Activated CD4-positive, alpha-beta T cell treated with anti-CD3 and anti-CD28 coated beads, Interleukin-2, amount 50 U/mL, for 24 hours (primary cell): Measurements from ENCODE around the gene MYO3B.
"Not testable (repeated sequence)": the region's sequence is repeated elsewhere in the genome, so short reads cannot be mapped to it uniquely, and the experiment has no call there.

ENCODE experiments used
- DNase-seq, 2 donors: peaks; one replicate each; pipeline ENCODE4 v3.0.0-alpha.2; 2020; ENCODE audit warnings: low read depth in 1 of 2, low spot score in 1 of 2

The MYO3B gene

DNA sequence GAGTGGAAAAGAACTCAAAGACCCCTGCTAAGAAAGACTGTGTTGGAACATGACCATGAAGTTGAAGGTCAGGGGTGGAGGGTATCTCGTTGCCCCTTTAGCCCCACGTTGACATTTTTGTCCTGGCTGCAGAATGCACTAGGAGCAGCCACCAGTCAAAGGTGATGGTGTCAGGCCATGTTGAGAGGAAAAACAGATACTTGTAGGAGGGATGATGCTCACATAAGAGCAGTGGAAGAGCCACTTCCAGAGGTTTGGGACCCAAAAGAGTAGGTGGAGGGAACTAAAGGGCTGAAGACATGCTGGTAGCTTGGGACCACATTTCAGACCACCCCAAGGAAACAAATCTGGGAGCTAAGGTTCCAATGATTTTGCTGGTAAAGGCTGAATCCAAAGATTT, 159.0 kb downstream of the MYO3B start:
- DNase-seq: no peak

DNA sequence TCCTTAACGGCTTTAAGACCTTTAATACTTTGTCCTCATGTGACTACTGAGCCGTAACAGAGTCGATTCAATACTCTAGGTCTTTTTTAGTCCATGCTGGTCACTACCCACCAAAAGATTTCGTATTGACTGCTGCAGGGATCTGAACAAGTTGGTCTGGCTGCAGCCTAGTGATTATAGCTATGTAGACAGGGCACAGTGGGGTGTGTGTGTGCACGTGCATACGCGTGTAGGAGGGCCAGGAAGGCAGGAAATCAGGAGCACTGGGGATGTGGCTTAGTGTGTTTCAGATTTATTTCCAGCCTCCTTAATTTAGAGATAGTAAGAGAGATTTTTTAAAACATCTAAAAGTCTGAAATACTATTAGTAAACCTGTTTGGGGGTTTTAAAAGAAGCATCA, 161.4 kb downstream of the MYO3B start:
- no peak for DNase-seq

DNA sequence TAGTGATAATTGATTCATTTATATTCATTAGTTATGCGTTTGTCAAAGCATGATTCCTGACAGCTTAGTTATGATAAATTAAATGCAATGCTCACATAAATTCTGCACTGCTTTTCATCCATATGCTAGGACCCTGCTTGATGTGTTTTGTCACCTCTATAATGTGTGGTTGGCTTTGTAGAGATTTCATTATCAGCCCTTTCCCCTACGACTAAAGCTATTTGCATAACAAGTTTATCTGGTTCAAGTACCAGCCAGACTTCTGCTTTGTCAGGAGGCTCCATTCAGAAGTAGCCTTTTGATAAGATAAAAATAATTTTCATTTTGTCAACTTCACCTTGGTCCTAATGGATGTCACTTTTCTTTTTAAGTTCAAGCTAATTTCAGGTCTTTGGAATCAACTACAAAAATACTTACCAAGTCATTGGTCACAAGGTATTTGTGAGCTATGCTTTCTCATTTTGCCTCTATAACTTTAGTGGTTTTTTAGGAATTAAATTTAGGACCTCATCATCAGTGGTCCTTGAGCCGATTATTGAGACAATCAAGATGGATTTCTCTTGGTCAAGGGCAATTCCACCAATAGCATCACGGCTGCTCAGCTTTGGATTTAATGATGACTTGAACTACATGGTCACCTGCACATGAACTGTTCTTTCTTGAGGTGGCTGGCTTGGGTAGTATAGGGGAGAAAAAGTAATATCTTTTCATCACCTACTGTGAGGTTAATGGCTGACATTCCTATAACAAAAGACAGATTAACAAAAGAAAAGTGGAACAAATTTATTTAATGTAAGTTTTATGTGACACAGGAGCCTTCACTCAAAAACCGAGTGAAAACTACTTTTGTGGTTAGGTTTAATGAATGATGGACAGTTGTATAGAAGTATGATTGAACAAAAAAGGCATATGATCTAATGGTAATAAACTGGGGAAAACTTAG, 162.1 kb downstream of the MYO3B start:
- no peak for DNase-seq

DNA sequence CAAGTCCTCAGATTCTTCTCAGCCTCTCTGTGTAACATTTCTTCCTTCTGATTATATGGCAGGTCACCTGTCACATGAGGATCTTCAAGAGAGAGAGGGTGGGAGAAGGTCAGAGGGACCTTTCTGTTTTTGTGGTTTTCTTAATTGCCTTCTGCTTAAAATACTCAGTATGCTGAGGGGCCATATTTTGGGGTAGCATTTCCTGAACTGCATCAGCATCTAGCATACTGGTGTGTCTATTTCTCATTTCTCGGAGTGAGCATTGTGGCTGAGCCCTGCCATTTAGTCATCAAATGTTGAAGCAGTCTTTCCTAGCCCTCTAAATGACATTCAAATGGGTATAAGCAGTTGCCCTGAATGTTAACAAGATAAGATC, 162.7 kb downstream of the MYO3B start:
- DNase-seq: no peak

DNA sequence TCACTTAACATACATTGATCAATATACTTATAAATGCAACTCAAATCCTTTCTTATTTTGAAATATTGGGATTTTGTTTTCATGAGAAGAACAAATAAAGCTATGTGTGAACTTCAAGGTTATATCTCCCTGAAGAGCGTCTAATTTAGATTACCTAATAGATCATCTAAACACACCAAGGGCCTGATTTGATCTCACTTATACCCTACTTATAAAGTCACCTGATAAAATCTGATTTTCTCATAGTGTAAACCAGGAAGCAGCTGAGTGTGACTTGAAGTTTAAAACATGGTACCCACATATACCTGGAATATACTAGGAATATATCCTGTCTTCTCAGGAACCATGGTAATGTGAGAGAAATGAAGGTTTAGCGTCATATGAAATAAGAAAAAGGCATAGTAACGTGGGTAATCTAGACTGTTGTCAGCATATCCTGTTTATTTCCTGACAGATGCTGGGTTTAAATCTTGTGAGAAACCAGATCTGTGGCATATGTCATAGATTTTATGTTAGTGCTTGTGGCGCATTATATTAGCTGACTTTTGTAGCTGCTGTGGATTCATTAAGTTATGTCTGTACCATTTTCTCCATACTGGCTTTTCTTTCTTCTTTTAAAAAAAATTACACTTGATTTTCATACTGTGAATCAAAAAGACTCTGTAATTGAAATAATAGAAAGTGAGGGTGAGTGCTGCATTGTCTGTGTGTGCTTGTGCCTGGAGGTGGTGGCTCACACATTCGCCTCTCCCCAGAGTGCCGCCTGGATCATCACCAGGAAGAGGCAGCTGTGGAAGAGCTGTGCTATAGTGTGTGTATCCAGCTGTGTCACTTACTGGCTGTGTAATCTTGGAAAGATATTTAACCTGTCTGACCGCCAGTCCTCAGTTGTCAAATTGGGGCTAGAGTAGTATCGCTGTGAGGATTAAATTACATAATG, 164.0 kb downstream of the MYO3B start:
- no peak for DNase-seq

DNA sequence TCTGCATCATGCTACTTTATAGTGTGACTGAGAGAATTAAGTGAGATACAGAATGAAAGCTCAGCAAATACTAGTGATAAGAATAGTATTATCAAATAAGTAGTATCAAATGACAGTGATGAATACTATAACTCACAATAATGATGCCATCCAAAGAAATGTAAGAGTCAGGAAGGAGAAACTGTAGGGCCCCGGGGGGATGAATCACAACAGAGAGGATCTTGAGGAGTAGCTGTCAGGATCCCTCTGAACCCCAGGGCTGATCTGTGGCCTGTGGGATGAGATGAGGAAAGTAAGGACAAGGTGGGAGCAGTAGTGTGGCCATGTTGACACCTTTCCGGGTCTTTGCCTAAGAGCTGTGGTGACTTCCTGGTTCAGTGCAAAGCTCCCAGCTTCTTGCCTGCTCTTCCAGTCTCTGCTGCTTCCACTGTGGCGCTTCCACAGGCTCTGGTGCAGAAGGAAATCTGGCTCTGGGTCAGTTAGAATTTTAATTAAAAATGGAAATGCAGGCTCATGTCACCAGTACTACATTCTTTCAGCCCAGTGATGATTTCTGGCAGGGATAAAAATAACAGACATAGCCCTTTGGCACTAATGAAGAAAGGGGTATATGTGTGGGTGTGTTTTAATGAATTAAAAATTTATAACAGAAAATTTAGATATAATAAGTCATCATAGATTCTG, 166.9 kb downstream of the MYO3B start:
- no peak for DNase-seq

DNA sequence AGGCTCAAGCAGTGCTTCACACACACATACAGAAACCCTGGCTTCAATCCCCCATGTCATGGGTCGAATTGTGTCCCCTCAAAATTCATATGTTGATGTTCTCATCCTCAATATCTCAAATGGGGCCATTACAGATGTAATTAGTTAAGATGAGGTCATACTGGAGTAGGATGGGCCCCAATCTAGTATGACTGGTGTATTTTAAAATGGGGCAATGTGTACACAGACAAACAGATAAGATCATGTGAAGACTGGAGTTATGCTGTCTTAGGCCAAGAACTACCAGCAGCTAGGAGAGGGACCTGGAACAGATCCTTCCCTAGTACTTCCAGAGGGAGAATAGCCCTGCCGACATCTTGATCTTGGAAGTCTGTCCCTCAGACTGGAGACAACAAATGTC, 167.7 kb downstream of the MYO3B start:
- DNase-seq: no peak

DNA sequence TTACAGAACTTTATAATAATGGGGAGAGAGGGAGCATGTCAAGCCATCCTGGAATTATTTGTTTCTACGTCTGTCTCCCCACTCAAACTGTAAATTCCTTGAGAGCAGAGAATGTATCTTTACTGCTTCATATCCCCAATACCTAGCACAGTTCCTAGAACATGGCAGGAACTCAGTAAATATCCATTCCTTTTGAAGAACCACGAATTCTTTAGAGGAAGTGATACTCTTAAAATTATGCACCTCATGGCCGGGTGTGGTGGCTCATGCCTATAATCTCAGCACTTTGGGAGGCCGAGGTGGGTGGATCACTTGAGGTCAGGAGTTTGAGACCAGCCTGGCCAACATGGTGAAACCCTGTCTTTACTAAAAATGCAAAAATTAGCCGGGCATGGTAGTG, 171.3 kb downstream of the MYO3B start:
- DNase-seq: not testable (repeated sequence)

DNA sequence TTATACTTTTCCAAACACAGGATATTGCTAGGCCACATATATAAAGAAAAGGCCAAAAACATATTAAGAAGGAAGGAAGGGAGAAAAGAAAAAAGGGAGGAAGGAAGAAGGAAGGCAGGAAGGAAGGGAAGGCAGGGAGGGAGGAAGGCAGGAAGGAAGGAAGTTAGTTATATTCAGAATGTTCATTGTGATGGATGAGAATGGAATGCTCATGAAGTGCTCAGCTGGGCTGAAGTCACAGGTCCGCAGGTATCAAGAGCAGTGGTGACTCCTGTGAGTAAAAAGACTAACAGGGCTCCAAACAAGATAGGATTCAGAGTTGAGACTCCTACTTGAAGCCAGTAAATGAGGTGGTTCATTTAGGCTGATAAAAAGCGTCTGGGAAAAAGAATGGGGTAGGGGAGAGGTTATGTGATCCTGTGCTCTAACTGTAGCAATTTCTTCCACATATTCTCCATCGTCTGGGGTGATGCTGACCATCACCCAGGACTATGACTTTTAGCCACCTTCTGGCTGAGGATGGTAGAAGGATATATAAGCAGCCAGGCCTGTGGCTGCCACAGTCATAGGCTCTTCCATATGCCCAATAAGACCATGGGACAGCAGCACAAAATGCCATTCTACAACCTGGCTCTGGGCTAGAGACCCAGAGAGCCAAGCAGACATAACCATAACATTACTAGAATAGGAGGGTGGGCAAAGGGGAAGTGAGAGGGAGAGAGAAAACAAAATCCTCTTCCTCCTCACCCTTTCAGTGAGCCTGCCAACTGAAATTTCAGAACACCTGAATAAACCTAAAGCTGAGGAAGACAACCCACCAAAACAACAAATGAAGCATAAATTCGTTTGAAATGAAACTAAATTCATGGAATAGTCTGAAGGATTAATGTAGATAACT, 173.2 kb downstream of the MYO3B start:
- DNase-seq: no peak

DNA sequence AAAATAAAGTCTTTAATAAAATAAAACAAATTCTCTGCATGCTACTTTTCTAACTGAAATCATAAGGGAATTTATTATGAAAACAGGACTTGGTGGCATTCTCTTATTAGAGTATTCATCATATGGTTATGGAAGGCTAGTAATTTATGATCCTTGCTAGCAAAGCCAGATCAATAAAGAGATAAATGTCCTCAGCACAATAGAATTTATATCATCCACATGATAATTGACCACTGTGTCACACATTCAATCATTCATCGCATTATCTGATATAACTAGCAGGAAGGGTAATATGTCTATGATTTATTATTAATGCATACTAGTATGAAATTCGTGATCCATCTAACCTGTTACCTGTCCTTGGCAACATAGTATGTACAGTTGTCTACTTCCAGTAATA, 175.8 kb downstream of the MYO3B start:
- no peak for DNase-seq

DNA sequence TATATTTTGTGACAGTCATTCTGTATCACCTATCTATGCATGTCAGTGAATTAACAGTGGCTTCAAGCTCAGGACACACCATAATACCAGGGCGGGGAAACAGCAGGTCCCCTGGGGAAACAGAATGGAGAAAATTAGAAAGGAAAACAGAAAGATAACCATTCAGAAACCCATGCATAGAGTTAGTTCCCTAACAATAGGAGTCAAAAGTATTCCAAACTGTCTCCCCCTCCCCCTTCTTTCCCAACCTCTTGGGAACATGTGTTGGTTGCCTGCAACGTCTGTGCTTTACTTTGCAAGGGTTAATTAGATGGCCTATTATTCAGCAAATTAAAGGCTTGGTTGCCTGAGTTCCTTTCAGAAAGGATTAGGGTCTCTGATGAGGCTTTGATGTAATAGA, 176.4 kb downstream of the MYO3B start:
- no peak for DNase-seq

DNA sequence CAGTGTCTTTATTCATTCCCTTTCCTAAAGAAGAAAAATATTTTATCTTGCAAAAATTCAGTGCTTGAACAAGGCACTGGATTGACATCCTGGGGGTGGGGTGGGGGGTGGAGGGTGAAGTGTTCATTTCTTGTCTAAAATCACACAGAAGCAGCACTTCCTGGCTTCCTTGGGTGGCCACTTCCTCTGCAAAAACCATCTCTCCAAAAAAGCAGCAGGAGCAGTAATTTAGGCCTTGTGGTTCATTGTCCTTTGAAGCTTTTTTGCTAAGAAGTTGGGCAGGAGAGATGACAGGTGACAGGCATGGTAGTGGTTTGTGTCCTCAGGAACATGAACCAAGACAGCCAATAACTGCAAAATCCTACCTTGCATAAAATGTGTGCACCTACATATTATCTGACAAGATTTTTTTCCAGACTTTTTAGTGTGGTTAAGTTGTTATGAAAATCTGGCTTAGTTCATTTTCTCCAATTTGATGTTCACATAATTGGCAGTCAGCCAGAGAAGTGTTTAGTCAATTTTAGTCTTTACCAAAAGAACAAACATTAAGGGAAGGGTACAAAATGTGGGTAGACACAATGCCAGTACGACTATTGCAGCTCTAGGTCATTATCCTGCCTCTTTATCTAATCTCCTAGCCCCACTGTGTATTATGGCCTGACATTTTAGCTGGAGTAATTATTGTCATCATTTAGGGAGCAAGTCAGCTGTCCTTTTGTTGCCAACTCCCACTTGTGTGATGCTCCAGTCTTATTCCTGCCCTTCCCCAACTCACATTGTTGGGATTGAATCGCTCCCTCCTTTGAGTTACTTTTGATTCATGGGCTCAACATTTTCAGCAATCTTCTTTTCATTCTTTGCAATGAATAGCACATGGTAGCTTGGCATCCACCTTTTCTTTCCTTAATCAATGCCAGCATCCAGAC, 177.2 kb downstream of the MYO3B start:
- DNase-seq: no peak

DNA sequence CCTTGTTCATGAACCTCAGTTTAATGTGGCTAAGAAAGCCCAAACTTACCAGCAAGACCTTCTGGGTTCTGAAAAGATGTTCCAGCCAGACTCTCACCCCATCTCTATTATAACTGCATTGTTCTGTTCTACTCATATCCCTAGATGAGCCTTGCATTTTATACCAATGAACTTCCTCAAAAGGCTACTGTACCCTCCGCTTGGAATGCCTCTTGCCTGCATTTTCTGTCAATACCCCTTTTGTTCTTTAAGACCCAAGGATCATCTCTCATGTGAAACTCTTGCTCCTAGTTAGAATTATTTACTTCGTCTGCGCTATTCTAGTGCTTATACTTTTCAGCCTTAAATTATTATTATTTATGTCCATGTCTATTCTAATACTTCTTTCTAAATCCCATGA, 181.5 kb downstream of the MYO3B start:
- DNase-seq: no peak

DNA sequence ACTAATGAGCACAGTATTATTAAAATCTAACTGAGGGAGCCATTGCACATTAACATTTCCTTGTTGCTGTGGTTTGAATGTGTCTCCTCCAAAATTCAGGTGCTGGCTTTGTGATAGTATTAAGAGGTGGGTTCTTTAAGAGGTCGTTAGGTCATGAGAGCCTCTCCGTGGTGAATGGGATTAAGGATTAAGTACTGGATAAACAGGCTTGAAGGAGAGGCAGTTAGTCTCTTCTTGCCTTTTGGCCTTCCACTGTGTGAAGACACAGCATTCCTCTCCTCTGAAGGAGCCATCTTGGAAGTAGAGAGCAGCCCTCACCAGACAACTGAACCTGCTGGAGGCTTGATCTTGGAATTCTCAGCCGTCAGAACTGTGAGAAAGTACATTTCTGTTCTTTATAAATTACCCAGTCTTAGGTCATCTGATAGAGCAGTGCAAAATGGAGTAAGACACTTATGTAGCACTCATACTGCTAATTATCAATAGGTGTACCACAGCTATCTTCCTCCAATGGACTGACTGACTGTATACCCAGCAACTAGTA, 182.7 kb downstream of the MYO3B start:
- no peak for DNase-seq

DNA sequence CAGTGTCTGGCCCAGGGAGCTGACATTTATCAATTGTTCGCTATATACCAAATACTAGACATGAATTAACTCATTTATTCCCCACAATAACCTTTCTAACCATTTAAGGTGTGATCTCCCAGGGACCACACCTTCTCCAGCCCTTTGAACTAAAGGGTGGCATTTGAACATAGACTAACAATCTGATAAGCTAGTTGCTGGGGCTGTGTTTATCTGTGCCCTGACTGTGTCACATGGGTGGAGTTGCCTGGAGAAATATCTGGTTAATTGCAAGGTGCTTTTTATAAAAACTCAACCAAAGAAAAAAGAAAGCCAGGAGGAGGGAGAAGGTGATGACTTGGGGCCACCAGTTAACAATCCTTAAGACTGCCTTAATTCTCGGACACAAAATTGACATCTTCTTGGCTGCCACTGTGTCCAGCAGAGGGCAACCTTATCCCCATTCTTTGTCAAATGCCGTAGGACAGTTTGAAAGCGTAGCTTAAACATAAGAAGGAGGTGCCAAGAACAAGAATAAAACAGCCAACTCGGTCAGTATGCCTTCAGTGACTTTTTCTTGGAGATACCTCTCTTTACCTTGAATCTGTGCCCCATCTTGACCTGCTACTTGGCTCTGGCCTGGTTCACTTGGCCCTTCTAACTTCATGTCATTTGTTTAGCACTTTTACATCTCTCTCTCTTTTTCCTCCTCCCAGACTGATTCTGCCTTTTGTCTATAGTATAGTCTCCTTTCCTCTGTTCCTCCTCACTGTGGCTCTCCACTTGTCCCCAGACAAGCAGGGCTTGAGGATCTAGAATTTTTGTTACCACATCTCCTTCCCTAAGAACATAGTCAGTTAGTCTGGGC, 183.4 kb downstream of the MYO3B start:
- DNase-seq: peak in 1 of 2 donors; percentile 55

DNA sequence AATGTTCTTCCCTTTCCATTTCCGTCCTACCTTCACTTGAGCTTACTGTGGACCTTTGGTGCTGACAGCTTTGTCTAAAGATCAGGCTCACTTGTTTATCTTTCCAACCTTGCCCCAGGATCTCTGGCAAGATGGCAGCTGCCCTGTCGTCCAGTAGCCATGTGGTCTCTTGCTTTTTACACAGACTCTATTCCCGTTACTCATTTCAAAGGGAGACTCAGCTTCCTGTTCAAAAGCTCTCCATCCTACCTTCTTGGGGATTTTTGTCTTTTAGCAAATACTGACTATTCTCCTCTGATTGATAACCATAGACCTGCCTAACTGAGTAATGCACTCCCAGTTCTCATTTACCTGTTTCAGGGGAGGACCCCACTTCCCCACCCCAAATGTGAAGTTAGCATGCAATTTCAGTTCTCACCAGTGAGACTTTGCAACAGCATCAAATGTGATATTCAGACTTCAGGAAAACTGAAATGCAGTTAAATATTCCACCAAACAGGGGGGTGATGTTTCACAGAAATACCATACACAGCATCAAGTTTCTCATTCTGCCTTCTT, 184.4 kb downstream of the MYO3B start:
- no peak for DNase-seq

DNA sequence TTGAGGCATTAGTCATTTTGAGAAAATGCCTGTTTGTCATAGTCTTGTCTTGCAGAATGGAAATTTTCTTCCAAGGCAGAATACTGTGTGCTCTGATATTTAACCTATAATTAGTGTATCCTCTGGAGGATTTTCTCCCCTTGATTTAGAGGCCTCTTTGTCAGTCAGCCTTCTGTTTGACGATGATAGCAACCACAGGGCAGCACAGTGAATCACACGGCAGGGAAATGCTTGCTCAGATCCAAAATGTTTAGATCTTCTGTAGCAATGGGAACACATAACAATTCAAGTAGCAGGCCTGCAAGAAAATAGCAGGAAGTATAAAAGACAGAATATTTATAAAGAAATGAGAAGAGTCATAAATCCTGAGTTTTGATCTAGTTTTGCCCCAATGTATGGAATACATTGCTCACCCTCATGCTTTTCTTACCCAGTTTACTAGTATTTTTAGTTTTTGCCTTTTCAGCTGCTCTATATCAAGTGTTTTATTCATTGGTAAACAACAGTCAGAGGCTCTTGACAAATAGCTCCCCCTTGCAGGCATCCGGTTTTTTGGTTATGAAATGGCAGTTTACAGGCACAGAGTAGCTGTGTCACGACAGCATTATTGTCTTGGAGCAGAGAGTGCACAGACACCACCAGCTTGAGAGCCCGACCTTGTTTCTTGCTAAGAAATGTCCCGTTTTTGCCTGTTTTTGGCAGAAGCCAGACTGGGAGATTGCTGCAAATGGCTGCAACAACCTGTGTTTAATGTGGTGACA, 185.1 kb downstream of the MYO3B start:
- DNase-seq: no peak
